Trophoblast cell (in vitro differentiated cells and primary cell): Measurements from ENCODE around the gene RTL1.
A peak's percentile ranks its signal among the peaks of the same experiment; 100 is the strongest.

Experiments used
- DNase-seq, 2 donors: peaks; one replicate each; pipeline ENCODE4 v3.0.0-alpha.2; 2016
- H2AFZ ChIP-seq: 2 replicates; pipeline ENCODE4 v1.6.1; 2013; ENCODE audit warnings: low read length, moderate library complexity, mild to moderate bottlenecking; ENCODE audit not compliant: insufficient read depth, poor library complexity
- H2AK5ac ChIP-seq: 2 replicates; pipeline ENCODE4 v1.6.1; 2013; ENCODE audit warnings: mild to moderate bottlenecking, low read length
- H2BK120ac ChIP-seq: 2 replicates; pipeline ENCODE4 v1.6.1; 2013; ENCODE audit warnings: low read length, mild to moderate bottlenecking, moderate library complexity; ENCODE audit not compliant: insufficient read depth, poor library complexity
- H2BK12ac ChIP-seq: 2 replicates; pipeline ENCODE4 v1.6.1; 2013; ENCODE audit warnings: mild to moderate bottlenecking, low read length, moderate library complexity
- H2BK5ac ChIP-seq: 2 replicates; pipeline ENCODE4 v1.6.1; 2013; ENCODE audit warnings: low read length, low read depth, moderate library complexity, mild to moderate bottlenecking; ENCODE audit not compliant: poor library complexity
- H3K14ac ChIP-seq: 2 replicates; pipeline ENCODE4 v1.6.1; 2013; ENCODE audit warnings: mild to moderate bottlenecking, low read length
- H3K18ac ChIP-seq: 2 replicates; pipeline ENCODE4 v1.6.1; 2013; ENCODE audit warnings: mild to moderate bottlenecking, low read length
- H3K23ac ChIP-seq: 2 replicates; pipeline ENCODE4 v1.6.1; 2013; ENCODE audit warnings: low read length
- H3K27ac ChIP-seq: 2 replicates; pipeline ENCODE4 v1.5.1; 2013; ENCODE audit warnings: low read depth, mild to moderate bottlenecking, inconsistent platforms, low read length, moderate library complexity
- H3K27me3 ChIP-seq: 2 replicates; pipeline ENCODE4 v1.6.1; 2013; ENCODE audit warnings: inconsistent platforms, mild to moderate bottlenecking, low read length, moderate library complexity; ENCODE audit not compliant: insufficient read depth
- H3K36me3 ChIP-seq, 2 experiments: 1 replicate in 1 of 2; 2 replicates in 1 of 2; pipeline ENCODE4 v1.6.1; 2013; ENCODE audit warnings: low read length in 2 of 2, mild to moderate bottlenecking in 2 of 2, moderate library complexity in 1 of 2; ENCODE audit not compliant: insufficient read depth in 2 of 2, control insufficient read depth in 1 of 2
- H3K4ac ChIP-seq: 2 replicates; pipeline ENCODE4 v1.6.1; 2013; ENCODE audit warnings: low read depth, mild to moderate bottlenecking, low read length, moderate library complexity
- H3K4me1 ChIP-seq, 2 experiments: 1 replicate in 1 of 2; 2 replicates in 1 of 2; pipeline ENCODE4 v1.6.1; 2013; ENCODE audit warnings: low read length in 2 of 2, mild to moderate bottlenecking in 2 of 2, moderate library complexity in 1 of 2; ENCODE audit not compliant: insufficient read depth in 2 of 2, control insufficient read depth in 1 of 2
- H3K4me2 ChIP-seq: 2 replicates; pipeline ENCODE4 v1.6.1; 2013; ENCODE audit warnings: inconsistent platforms, mild to moderate bottlenecking, low read length, moderate library complexity
- H3K4me3 ChIP-seq: 2 replicates; pipeline ENCODE4 v1.5.1; 2013; ENCODE audit warnings: mild to moderate bottlenecking, low read depth, low read length, inconsistent platforms
- H3K79me1 ChIP-seq: one replicate; pipeline ENCODE4 v1.6.1; 2013; ENCODE audit warnings: low read length
- H3K79me2 ChIP-seq: 2 replicates; pipeline ENCODE4 v1.6.1; 2013; ENCODE audit warnings: low read length, mild to moderate bottlenecking; ENCODE audit not compliant: control insufficient read depth, insufficient read depth, poor library complexity
- H3K9ac ChIP-seq: 2 replicates; pipeline ENCODE4 v1.6.1; 2013; ENCODE audit warnings: mild to moderate bottlenecking, low read length
- H3K9me3 ChIP-seq: 2 replicates; pipeline ENCODE4 v1.6.1; 2013; ENCODE audit warnings: low read depth, mild to moderate bottlenecking, control low read depth, inconsistent platforms, low read length; ENCODE audit not compliant: insufficient read depth
- H4K12ac ChIP-seq: 2 replicates; pipeline ENCODE4 v1.6.1; 2013; ENCODE audit warnings: low read depth, mild to moderate bottlenecking, low read length, moderate library complexity
- H4K8ac ChIP-seq: 2 replicates; pipeline ENCODE4 v1.6.1; 2013; ENCODE audit warnings: low read depth, mild to moderate bottlenecking, low read length, moderate library complexity
- H4K91ac ChIP-seq: one replicate; pipeline ENCODE4 v1.6.1; 2013; ENCODE audit warnings: low read depth, mild to moderate bottlenecking, low read length, moderate library complexity
- WGBS: extraction: QIAGEN DNeasy Blood & Tissue Kit; methylation state at CpG from one replicate; pipeline ENCODE4 v1.1.7; 2013; ENCODE audit warnings: missing lambda C conversion rate; ENCODE audit not compliant: insufficient read length, insufficient coverage; ENCODE audit errors: extremely low coverage; 5-methylcytosine and 5-hydroxymethylcytosine counted together

The RTL1 gene

DNA sequence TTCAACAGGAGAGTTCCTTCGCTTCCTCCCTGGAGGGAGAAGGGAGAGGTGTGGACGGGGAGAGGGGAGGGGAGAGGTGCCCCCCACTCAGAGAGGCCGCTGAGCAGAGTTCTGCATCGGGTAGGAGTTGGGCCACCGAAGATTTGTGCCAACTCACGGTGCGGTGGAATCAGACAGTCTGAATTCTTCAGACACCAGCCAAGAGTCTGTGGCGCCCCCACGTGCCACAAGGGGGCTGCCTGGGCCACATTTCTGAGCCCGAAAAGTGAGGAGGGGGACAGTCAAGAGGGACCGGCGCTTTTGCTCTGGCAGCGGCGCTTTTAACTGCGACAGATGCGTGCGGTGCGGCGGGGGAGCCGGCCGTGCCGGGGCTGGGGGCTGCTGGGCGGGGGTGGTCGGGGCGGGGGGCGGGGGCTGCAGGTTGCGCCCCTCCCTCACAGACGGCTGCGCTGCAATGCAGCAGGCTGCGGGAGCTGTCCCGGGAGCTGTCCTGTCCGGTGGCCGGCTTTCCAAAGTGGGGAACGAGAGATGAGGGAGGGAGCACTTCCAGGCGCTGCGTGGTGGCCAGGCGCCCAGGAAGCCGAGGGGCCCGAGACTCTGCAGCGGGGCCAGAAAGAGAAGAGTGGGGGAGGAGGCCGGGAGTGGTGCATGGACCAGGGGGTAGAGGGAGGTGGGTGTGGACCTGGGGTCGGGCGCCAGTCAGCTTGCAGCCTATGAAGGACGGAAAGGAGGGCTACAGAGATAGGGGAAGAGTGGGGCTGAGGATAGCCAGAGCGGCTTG is 975 bp upstream of the RTL1 start:
- Histone ChIP-seq H3K18ac (no peak overlapping the region), H2AK5ac (no peak overlapping the region), H3K4ac (no peak overlapping the region), H3K9ac (no peak overlapping the region), H2AFZ (no peak overlapping the region), H3K79me1 (no peaks in the 10 kb centered on the region), H3K4me1 (peaks cover 3 to 6% of the 10 kb centered on the region in 2 experiments), H2BK12ac (no peak overlapping the region), H4K12ac (no peak overlapping the region), H3K27me3 (peaks cover 12% of the 10 kb centered on the region), H3K4me3 (no peak overlapping the region), H3K14ac (no peak overlapping the region), H4K8ac (no peak overlapping the region), H2BK120ac (no peak overlapping the region), H3K9me3 (peaks cover 5% of the 10 kb centered on the region), H3K4me2 (peak overlapping the region; percentile 20), H4K91ac (no peak overlapping the region), H3K23ac (no peak overlapping the region), H2BK5ac (no peak overlapping the region), H3K36me3 (no peaks in the 10 kb centered on the region), H3K79me2 (no peaks in the 10 kb centered on the region), H3K27ac (no peak overlapping the region)
- no CpG with 5 or more reads among the region's 45 CpGs for WGBS
- DNase-seq, result no peak

DNA sequence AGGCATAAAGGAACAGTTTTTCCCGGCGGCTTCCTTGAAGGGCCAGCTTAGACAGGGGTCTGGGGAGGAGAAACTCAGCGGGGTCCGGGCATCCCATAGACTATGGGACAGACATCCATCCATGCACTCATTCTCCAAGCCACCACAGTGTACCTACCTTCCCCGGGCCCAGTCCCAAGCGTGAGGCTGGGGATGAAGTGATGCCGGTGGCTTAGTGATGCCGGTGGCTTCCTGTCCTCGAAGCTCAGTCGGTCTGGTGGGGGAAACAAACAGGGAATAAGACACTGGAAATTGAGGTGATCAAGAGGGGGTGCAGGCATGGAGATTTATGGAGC is 421 bp downstream of the RTL1 start:
- Histone ChIP-seq H3K9me3 (peaks cover 5% of the 10 kb centered on the region), H3K4me3 (no peak overlapping the region), H3K14ac (no peak overlapping the region), H3K79me1 (no peaks in the 10 kb centered on the region), H2BK12ac (no peak overlapping the region), H3K27me3 (peaks cover 14% of the 10 kb centered on the region), H3K36me3 (no peaks in the 10 kb centered on the region), H3K27ac (no peak overlapping the region), H4K12ac (no peak overlapping the region), H3K79me2 (no peaks in the 10 kb centered on the region), H4K91ac (no peak overlapping the region), H4K8ac (no peak overlapping the region), H3K18ac (no peak overlapping the region), H2BK5ac (no peak overlapping the region), H2AFZ (no peak overlapping the region), H2AK5ac (no peak overlapping the region), H3K4ac (no peak overlapping the region), H3K23ac (no peak overlapping the region), H2BK120ac (no peak overlapping the region), H3K4me1 (peaks cover 3 to 6% of the 10 kb centered on the region in 2 experiments), H3K4me2 (no peak overlapping the region), H3K9ac (no peak overlapping the region)
- no peak for DNase-seq
- no CpG with 5 or more reads among the region's 10 CpGs for WGBS

DNA sequence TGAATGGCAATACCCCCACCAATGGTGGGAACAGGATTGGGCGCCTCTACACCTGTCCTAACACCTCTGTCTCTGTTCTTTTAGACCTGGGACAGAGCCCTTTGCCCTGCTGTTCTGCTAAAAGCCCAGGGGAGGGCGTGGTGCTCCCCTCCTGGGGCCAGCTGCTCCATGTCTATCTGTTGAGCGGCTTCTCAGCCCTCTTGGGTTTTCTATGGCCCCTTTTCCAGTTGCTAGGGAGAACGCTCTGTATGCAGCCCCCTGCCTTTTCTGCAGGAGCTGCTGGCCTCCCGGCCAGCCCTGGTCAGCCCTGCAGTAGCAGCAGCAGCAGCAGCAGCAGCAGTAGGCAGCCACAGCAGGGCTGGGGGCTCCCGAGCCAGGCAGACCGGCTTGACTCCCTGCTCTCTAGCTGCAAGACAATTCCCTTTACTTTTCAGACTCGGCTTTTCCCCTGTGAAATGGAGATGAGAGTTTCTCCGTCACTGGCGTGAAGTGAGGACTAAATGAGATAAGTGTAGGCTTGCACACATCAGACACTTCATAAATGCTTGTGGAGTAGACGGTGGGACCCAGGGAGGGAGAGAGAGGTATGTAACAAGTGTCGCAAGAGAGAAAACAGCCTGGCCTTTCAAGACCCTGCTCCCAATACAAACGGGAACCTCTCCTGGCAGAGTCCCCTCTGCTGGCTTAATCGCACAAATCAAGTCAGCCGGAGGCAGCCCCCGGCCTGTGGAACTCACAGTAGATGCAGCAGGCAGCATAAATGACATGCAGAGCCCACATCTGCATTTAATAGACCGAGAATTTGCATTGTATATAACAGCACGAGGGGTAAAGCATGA is 1.0 kb downstream of the RTL1 start:
- H2BK120ac ChIP-seq, result no peak overlapping the region
- peaks cover 5% of the 10 kb centered on the region for H3K9me3 ChIP-seq
- no peaks in the 10 kb centered on the region for H3K79me1 ChIP-seq
- no CpG with 5 or more reads among the region's 18 CpGs for WGBS
- H4K91ac ChIP-seq, result no peak overlapping the region
- H3K4me3 ChIP-seq, result no peak overlapping the region
- H3K18ac ChIP-seq, result no peak overlapping the region
- no peak overlapping the region for H4K8ac ChIP-seq
- DNase-seq, result no peak
- no peak overlapping the region for H3K4ac ChIP-seq
- H3K4me2 ChIP-seq, result no peak overlapping the region
- no peak overlapping the region for H3K14ac ChIP-seq
- no peaks in the 10 kb centered on the region for H3K36me3 ChIP-seq
- H3K27me3 ChIP-seq, result peaks cover 14% of the 10 kb centered on the region
- no peak overlapping the region for H2AK5ac ChIP-seq
- H3K4me1 ChIP-seq, result peaks cover 3 to 6% of the 10 kb centered on the region in 2 experiments
- H2AFZ ChIP-seq, result no peak overlapping the region
- H3K9ac ChIP-seq, result no peak overlapping the region
- H2BK5ac ChIP-seq, result no peak overlapping the region
- no peak overlapping the region for H2BK12ac ChIP-seq
- no peak overlapping the region for H4K12ac ChIP-seq
- H3K23ac ChIP-seq, result no peak overlapping the region
- H3K79me2 ChIP-seq, result no peaks in the 10 kb centered on the region
- H3K27ac ChIP-seq, result no peak overlapping the region

DNA sequence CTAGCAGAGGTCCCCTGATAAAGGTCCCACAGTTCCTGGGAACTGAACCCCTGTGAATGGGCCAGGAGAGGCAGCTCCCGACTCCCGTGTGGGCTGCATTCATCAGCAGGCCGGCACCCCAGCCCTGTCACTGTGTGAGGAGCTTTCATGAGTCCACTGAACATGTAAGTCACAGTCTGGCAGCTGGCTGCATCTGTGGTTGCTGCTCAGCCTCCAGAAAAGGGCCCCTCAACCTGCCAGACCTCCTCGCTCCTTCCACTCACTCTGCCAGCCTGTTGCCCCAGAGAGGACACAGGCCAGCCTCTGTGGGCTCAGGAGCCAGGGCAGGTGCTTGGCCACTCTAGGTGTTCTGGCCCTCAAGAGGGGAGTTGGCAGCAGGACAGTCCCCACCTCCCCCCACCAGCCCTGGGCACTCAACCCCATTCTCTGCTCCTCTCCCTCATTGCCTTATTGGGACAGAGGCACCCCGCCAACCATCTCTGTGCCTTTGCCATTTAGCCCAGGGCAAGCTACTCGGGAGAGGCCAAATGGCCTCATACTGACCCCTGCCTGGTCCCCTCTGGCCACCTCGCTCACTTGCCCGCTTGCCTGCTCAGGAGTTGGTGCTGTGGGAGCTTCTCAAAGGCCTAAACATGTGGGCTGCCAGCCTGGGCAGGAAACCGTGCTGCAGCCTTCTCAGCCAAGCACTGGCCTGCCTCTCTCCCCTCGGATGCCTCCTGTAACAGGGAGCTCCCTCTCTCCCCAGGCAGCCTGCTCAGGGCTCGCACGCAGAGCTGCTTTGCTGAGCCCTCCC is 1.9 kb downstream of the RTL1 start:
- Histone ChIP-seq H3K9me3 (peaks cover 5% of the 10 kb centered on the region), H2BK12ac (no peak overlapping the region), H4K12ac (no peak overlapping the region), H3K4me3 (no peak overlapping the region), H2BK120ac (no peak overlapping the region), H3K4ac (no peak overlapping the region), H3K79me1 (no peaks in the 10 kb centered on the region), H3K27ac (no peak overlapping the region), H3K4me1 (peaks cover 3 to 6% of the 10 kb centered on the region in 2 experiments), H4K8ac (no peak overlapping the region), H2AK5ac (no peak overlapping the region), H3K4me2 (no peak overlapping the region), H4K91ac (no peak overlapping the region), H2BK5ac (no peak overlapping the region), H3K79me2 (no peaks in the 10 kb centered on the region), H2AFZ (no peak overlapping the region), H3K23ac (no peak overlapping the region), H3K14ac (no peak overlapping the region), H3K9ac (no peak overlapping the region), H3K27me3 (peaks cover 14% of the 10 kb centered on the region), H3K18ac (no peak overlapping the region), H3K36me3 (no peaks in the 10 kb centered on the region)
- DNase-seq, result no peak
- WGBS, result no CpG with 5 or more reads among the region's 12 CpGs
